Right atrium auricular region (tissue), 2 donors: ENCODE measurements around the gene RAB9B. TPM values are rescaled to one million over a fixed set of nuclear protein-coding genes. Genes with fewer than 3 reads are reported as not detected.

Experiments used
- DNase-seq: peaks from one replicate; pipeline ENCODE4 v3.0.0-alpha.2; 2019; ENCODE audit warnings: low spot score
- H3K27ac ChIP-seq, 2 donors: fragments of 200-600 bp; sonication (generic); 1 replicate in 1 of 2; 2 replicates in 1 of 2; pipeline ENCODE4 v1.5.1; 2016 to 2019
- H3K27me3 ChIP-seq, 2 donors: fragments of 200-600 bp; sonication (generic); one replicate each; pipeline versions ENCODE4 v1.5.1 to v1.6.0; 2017 to 2019
- H3K36me3 ChIP-seq: fragments of 200-600 bp; sonication (generic); one replicate; pipeline ENCODE4 v1.5.1; 2016
- H3K4me1 ChIP-seq, 2 donors: fragments of 200-600 bp; sonication (generic); one replicate each; pipeline versions ENCODE4 v1.5.1 to v1.6.0; 2017 to 2019
- H3K4me3 ChIP-seq, 2 donors: fragments of 200-600 bp; sonication (generic); 1 replicate in 1 of 2; 2 replicates in 1 of 2; pipeline ENCODE4 v1.5.1; 2017 to 2019; ENCODE audit warnings: mild to moderate bottlenecking in 1 of 2, moderate library complexity in 1 of 2
- H3K9me3 ChIP-seq, 2 donors: fragments of 200-600 bp; sonication (generic); one replicate each; pipeline ENCODE4 v1.5.1; 2019
- total RNA-seq, 2 donors: library from RNA; depleted of rRNA; stranded (reverse); fragments of >200 nt; gene quantifications; one replicate each; pipeline ENCODE4 v1.1.0, GENCODE V29; 2016
- TF ChIP-seq, protein P1 (sequence below), 2 donors: fragments of 200-600 bp; sonication (generic); IDR thresholded peaks; one replicate each; pipeline ENCODE4 v1.5.1; 2019; ENCODE audit warnings: antibody characterized with exemption in 2 of 2

RAB9B gene
- total RNA-seq, 2 donors from 2014 or later: 12.7 to 21.1 TPM

DNA sequence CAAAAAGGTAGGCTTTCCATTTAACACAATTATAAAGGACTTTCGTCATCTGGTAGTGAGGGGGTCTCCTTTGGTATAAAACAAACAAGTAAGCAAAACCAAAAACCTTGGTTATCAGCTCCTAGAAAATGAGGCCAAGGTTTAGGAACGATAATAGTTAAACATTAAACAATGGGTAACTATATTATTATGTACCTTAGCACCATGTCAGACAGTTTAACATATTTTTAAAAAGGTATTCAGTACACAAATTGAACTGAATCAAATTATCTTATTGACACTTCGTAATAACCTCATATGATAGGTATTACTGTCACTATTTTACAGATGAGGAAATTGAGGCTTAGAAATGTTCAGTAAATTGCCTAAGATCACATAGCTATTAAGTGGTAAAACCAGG lies 32.1 kb upstream of the RAB9B start:
- no peak overlapping the region for H3K27ac ChIP-seq

DNA sequence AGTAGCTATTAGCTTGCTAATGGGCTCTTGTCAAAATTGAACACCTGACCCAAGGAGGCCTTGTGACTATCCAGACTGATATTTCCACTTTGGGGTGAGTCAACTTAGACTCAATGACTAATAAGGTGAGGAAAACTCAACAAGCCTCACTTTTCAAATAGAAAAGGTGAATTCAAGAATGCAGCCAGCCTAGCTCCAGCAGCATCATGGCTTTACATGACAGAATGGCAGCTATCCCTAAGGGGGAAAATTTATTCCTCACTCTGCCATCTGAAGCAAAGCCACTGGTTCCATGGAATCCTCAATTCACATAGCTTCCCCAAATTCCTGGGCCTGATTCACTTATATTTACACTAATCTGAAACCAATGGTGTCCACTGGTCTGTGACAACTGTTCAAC lies 29.1 kb upstream of the RAB9B start:
- DNase-seq: no peak
- no peaks in the 10 kb centered on the region for H3K4me1 ChIP-seq
- no peak overlapping the region for H3K4me3 ChIP-seq
- H3K27ac ChIP-seq: no peak overlapping the region
- TF ChIP-seq, protein P1, sequence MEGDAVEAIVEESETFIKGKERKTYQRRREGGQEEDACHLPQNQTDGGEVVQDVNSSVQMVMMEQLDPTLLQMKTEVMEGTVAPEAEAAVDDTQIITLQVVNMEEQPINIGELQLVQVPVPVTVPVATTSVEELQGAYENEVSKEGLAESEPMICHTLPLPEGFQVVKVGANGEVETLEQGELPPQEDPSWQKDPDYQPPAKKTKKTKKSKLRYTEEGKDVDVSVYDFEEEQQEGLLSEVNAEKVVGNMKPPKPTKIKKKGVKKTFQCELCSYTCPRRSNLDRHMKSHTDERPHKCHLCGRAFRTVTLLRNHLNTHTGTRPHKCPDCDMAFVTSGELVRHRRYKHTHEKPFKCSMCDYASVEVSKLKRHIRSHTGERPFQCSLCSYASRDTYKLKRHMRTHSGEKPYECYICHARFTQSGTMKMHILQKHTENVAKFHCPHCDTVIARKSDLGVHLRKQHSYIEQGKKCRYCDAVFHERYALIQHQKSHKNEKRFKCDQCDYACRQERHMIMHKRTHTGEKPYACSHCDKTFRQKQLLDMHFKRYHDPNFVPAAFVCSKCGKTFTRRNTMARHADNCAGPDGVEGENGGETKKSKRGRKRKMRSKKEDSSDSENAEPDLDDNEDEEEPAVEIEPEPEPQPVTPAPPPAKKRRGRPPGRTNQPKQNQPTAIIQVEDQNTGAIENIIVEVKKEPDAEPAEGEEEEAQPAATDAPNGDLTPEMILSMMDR (IDR thresholded peaks at IDR 0.05): no peak
- H3K9me3 ChIP-seq: no peaks in the 10 kb centered on the region
- no peaks in the 10 kb centered on the region for H3K36me3 ChIP-seq
- H3K27me3 ChIP-seq: no peaks in the 10 kb centered on the region

More for the DNA sequence above, 32.1 kb upstream of the RAB9B start:
- TF ChIP-seq, protein P1 (IDR thresholded peaks at IDR 0.05): no peak
- Histone ChIP-seq H3K36me3 (no peaks in the 10 kb centered on the region), H3K9me3 (no peaks in the 10 kb centered on the region), H3K4me3 (no peak overlapping the region), H3K4me1 (no peaks in the 10 kb centered on the region), H3K27me3 (no peaks in the 10 kb centered on the region)
- no peak for DNase-seq

DNA sequence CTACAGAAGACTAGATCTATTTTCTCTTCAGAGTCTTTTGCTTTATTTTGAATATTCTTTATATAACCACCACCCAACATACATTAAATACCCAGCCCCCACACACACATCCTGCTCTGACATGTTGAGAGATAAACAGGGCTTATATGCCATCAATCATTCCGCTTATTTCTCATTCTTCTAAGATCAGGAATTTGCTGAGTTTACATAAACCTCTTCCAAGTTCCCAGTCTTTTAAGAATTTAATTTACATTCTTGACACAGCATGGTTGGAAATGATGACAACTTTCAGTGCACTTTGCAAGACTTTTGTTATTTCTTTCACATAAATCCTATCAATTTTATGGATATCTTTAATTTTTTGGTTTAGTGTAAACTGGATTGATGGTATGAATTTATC lies 17.5 kb upstream of the RAB9B start:
- H3K27ac ChIP-seq: no peak overlapping the region
- H3K27me3 ChIP-seq: no peaks in the 10 kb centered on the region
- H3K4me1 ChIP-seq: no peaks in the 10 kb centered on the region
- TF ChIP-seq, protein P1 (IDR thresholded peaks at IDR 0.05): no peak
- no peaks in the 10 kb centered on the region for H3K9me3 ChIP-seq
- no peaks in the 10 kb centered on the region for H3K36me3 ChIP-seq
- DNase-seq: no peak
- H3K4me3 ChIP-seq: no peak overlapping the region

DNA sequence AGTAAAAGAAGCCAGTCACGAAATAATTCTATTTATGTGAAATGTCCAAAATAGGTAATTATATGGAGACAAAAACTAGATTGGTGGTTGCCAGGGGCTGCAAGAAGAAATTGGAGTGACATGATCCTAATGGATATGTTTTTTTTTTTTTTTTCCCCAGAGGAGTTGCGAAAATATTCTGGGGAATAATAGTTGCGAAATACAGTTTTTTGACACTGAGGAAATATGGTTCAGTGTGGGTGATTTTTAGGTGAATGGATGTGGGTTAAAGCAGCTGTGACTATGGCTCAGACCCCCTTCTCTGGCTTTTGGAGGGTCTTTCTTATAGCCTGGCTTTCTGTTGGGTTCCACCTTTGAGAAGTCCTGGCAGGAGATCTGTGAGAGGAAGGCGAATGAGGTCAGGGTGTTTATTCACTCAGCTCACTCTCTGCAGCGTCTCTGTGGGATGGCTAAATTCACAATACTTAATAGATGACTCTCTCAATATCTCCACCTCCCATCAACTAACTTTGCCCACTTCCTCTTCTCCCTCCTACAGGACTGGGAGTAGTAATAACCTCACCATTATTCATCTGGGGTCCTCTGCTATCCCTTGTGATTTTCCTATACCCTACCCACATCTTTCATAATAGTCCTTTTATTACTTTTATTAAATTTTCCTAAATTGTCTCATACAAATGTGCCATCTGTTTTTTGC lies 15.3 kb upstream of the RAB9B start:
- DNase-seq: no peak
- Histone ChIP-seq H3K27ac (no peak overlapping the region), H3K27me3 (no peaks in the 10 kb centered on the region), H3K9me3 (no peaks in the 10 kb centered on the region), H3K36me3 (no peaks in the 10 kb centered on the region), H3K4me3 (no peak overlapping the region), H3K4me1 (no peaks in the 10 kb centered on the region)
- TF ChIP-seq, protein P1 (IDR thresholded peaks at IDR 0.05): no peak

DNA sequence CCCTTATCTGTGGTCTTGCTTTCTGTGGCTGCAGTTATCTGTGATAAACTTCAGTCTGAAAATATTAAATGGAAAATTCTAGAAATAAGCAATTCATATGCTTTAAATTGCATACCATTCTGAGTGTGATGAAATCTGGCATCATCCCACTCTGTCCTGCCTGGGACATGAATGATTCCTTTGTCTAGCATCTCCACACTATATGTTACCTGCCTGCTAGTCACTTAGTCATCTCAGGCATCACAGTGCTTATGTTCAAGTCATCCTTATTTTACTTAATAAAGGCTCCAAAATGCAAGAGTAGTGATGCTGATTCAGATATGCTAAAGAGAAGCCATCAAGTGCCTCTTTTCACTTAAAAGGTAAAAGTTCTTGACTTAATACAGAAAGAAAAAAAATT lies 14.3 kb upstream of the RAB9B start:
- TF ChIP-seq, protein P1 (IDR thresholded peaks at IDR 0.05): no peak
- no peaks in the 10 kb centered on the region for H3K9me3 ChIP-seq
- no peak for DNase-seq
- H3K27ac ChIP-seq: no peak overlapping the region
- H3K27me3 ChIP-seq: no peaks in the 10 kb centered on the region
- no peak overlapping the region for H3K4me3 ChIP-seq
- H3K4me1 ChIP-seq: no peaks in the 10 kb centered on the region
- no peaks in the 10 kb centered on the region for H3K36me3 ChIP-seq

DNA sequence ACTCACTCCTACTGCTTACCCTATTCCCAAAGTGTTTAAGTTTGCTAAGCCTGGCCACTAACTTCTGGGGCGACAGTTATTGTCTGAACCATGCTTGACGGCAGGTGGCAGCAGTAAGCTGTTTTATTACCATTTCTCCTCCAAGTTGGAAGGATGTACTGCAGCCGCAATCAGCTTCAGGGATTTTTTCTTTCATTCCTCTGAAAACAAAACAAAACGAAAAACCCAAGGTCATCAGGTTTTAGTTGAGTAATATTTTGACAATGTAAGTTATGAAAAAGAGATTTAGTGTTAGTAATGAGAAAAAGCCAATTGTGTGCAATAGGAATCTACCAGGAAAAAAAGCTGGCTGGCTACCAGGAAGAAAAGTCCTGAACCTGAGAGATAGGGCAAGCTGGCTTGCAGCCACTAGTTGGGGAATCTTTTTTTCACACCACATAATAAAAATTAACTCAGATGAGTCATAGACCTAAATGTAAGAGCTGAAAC lies 13.2 kb upstream of the RAB9B start:
- DNase-seq: peak; percentile 74
- no peak overlapping the region for H3K4me3 ChIP-seq
- H3K4me1 ChIP-seq: no peaks in the 10 kb centered on the region

More for the DNA sequence above, 13.2 kb upstream of the RAB9B start:
- Histone ChIP-seq H3K27ac (no peak overlapping the region), H3K27me3 (no peaks in the 10 kb centered on the region), H3K36me3 (no peaks in the 10 kb centered on the region), H3K9me3 (no peaks in the 10 kb centered on the region)
- TF ChIP-seq, protein P1 (IDR thresholded peaks at IDR 0.05): peak; percentile 55 to 77
